ENCODE measurements around the gene GLIS1.

DNA sequence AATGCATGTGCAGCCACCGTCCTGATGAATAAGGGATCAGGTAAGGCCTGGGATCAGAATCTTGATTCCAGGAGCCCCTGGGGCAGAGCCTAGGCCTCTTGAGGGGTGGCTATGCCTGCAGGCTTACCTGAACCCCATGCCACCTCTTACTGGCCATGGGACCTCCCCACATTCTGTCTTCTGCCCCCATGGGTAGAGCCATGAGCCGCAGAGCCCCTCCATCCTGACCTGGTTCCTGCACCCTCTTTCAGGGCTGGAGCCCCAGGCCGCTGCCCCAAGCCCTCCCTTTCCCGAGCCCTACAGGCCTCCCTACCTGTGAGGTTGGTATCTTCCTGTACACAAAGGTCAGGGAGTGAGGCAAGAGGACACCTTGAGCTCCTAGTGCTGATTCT, 159.0 kb downstream of the GLIS1 start:
- TF ChIP-seq GATA2 (IDR thresholded peaks at IDR 0.05; ENCODE audit: low read depth, low read length): no peak
- TF ChIP-seq GATA3 (IDR thresholded peaks at IDR 0.05; ENCODE audit: low read depth, low read length): no peak

Data from SH-SY5Y (cell line).